ENCODE results near the gene MYO1E. TPM values are rescaled to one million over a fixed set of nuclear protein-coding genes. Genes with fewer than 3 reads are reported as not detected.
"Not testable (repeated sequence)": the region's sequence is repeated elsewhere in the genome, so short reads cannot be mapped to it uniquely, and the experiment has no call there.

Gene MYO1E
- total and polyA plus RNA-seq, 7 experiments from 2014 or later, result 2.3 to 67.1 (median 3.7) TPM; not detected in 2

- intact Hi-C loops (cut with micrococcal nuclease), result loop anchor here in 1 of 2 donors (10.0 kb wide), 1 partner anchor 166 kb away; no protein-coding TSS in a partner anchor
- ChIA-PET POLR2A (no interaction called here), CTCF (no interaction called here)
- Mint-ChIP-seq H3K4me1 (peaks cover 6 to 47% (median 24%) of the 10 kb centered on the region in 7 donors), H3K4me3 (no peak overlapping the region), H3K27ac (peak overlapping the region in 2 of 9 donors; percentile 9 to 62), H3K9me3 (no peaks in the 10 kb centered on the region), H3K36me3 (no peaks in the 10 kb centered on the region), H3K27me3 (peaks cover 0 to 33% (median 8%) of the 10 kb centered on the region in 5 donors)
- H3K4me3 ChIP-seq (ENCODE audit: low read length), result no peak overlapping the region
- no peak for DNase-seq
- no peaks in the 10 kb centered on the region for H3K36me3 ChIP-seq (ENCODE audit: control insufficient read depth in 2 of 3, insufficient read depth in 3 of 3, low read length in 3 of 3)
- peaks cover 0 to 9% of the 10 kb centered on the region in 2 donors for H3K4me1 ChIP-seq (ENCODE audit: control insufficient read depth in 2 of 2, insufficient read depth in 2 of 2, low read length in 2 of 2)
- no peaks in the 10 kb centered on the region for H3K27me3 ChIP-seq (ENCODE audit: control insufficient read depth in 2 of 2, insufficient read depth in 2 of 2, low read length in 2 of 2)
- no peak for ATAC-seq
- H3K9me3 ChIP-seq (ENCODE audit: control insufficient read depth in 2 of 3, low read length in 3 of 3), result no peaks in the 10 kb centered on the region
- no peak overlapping the region for H3K27ac ChIP-seq (ENCODE audit: low read depth, low read length)
Measured at GRCh38 chr15:59410391-59410896, 37.8 kb upstream of the MYO1E start.

- no peaks in the 10 kb centered on the region for H3K36me3 Mint-ChIP-seq
- ATAC-seq (no peak), DNase-seq (no peak)
- Histone ChIP-seq H3K27ac (ENCODE audit: low read depth, low read length) (no peak overlapping the region), H3K36me3 (ENCODE audit: control insufficient read depth in 2 of 3, insufficient read depth in 3 of 3, low read length in 3 of 3) (no peaks in the 10 kb centered on the region), H3K4me1 (ENCODE audit: control insufficient read depth in 2 of 2, insufficient read depth in 2 of 2, low read length in 2 of 2) (peaks cover 0 to 3% of the 10 kb centered on the region in 2 donors), H3K27me3 (ENCODE audit: control insufficient read depth in 2 of 2, insufficient read depth in 2 of 2, low read length in 2 of 2) (no peaks in the 10 kb centered on the region), H3K9me3 (ENCODE audit: control insufficient read depth in 2 of 3, low read length in 3 of 3) (no peaks in the 10 kb centered on the region), H3K4me3 (ENCODE audit: low read length) (no peak overlapping the region)
- H3K27ac Mint-ChIP-seq, result no peak overlapping the region
- no peak overlapping the region for H3K4me3 Mint-ChIP-seq
- POLR2A ChIA-PET, result no interaction called here
- CTCF ChIA-PET, result no interaction called here
- H3K4me1 Mint-ChIP-seq, result peaks cover 4 to 31% (median 16%) of the 10 kb centered on the region in 7 donors
- intact Hi-C loops (cut with micrococcal nuclease), result no loop called here
- no peaks in the 10 kb centered on the region for H3K9me3 Mint-ChIP-seq
- peaks cover 0 to 23% (median 6%) of the 10 kb centered on the region in 5 donors for H3K27me3 Mint-ChIP-seq
Measured at GRCh38 chr15:59407946-59408345, 35.3 kb upstream of the MYO1E start.

GRCh38 chr15:59406446-59406845, 33.8 kb upstream of the MYO1E start:
- ChIA-PET CTCF (no interaction called here), POLR2A (interaction anchor here (0.9 kb wide), 1 partner anchor 133 kb away, joined by 3 read pairs; no protein-coding TSS in a partner anchor)
- H3K36me3 ChIP-seq (ENCODE audit: control insufficient read depth in 2 of 3, insufficient read depth in 3 of 3, low read length in 3 of 3), result no peaks in the 10 kb centered on the region
- no peak overlapping the region for H3K4me3 ChIP-seq (ENCODE audit: low read length)
- H3K9me3 Mint-ChIP-seq, result no peaks in the 10 kb centered on the region
- H3K9me3 ChIP-seq (ENCODE audit: control insufficient read depth in 2 of 3, low read length in 3 of 3), result no peaks in the 10 kb centered on the region
- no peak overlapping the region for H3K27ac Mint-ChIP-seq
- no peak overlapping the region for H3K27ac ChIP-seq (ENCODE audit: low read depth, low read length)
- H3K4me3 Mint-ChIP-seq, result no peak overlapping the region
- no peaks in the 10 kb centered on the region for H3K4me1 ChIP-seq (ENCODE audit: control insufficient read depth in 2 of 2, insufficient read depth in 2 of 2, low read length in 2 of 2)
- peaks cover 0 to 22% (median 7%) of the 10 kb centered on the region in 7 donors for H3K4me1 Mint-ChIP-seq
- intact Hi-C loops (cut with micrococcal nuclease), result no loop called here
- DNase-seq, result no peak
- H3K27me3 ChIP-seq (ENCODE audit: control insufficient read depth in 2 of 2, insufficient read depth in 2 of 2, low read length in 2 of 2), result no peaks in the 10 kb centered on the region
- ATAC-seq, result peak; percentile 27
- H3K36me3 Mint-ChIP-seq, result no peaks in the 10 kb centered on the region
- peaks cover 0 to 22% (median 8%) of the 10 kb centered on the region in 5 donors for H3K27me3 Mint-ChIP-seq

GRCh38 chr15:59405079-59405478, 32.4 kb upstream of the MYO1E start:
- Histone ChIP-seq H3K9me3 (ENCODE audit: control insufficient read depth in 2 of 3, low read length in 3 of 3) (no peaks in the 10 kb centered on the region), H3K4me1 (ENCODE audit: control insufficient read depth in 2 of 2, insufficient read depth in 2 of 2, low read length in 2 of 2) (no peaks in the 10 kb centered on the region), H3K36me3 (ENCODE audit: control insufficient read depth in 2 of 3, insufficient read depth in 3 of 3, low read length in 3 of 3) (no peaks in the 10 kb centered on the region), H3K4me3 (ENCODE audit: low read length) (no peak overlapping the region), H3K27ac (ENCODE audit: low read depth, low read length) (no peak overlapping the region), H3K27me3 (ENCODE audit: control insufficient read depth in 2 of 2, insufficient read depth in 2 of 2, low read length in 2 of 2) (no peaks in the 10 kb centered on the region)
- ATAC-seq (no peak), DNase-seq (no peak)
- Mint-ChIP-seq H3K36me3 (no peaks in the 10 kb centered on the region), H3K27ac (no peak overlapping the region), H3K4me3 (no peak overlapping the region), H3K4me1 (peaks cover 0 to 12% (median under 1%) of the 10 kb centered on the region in 7 donors), H3K27me3 (peaks cover 0 to 26% (median 11%) of the 10 kb centered on the region in 5 donors), H3K9me3 (no peaks in the 10 kb centered on the region)
- intact Hi-C loops (cut with micrococcal nuclease), result no loop called here
- POLR2A ChIA-PET, result no interaction called here
- CTCF ChIA-PET, result no interaction called here

GRCh38 chr15:59401824-59402569, 29.3 kb upstream of the MYO1E start:
- H3K27me3 ChIP-seq (ENCODE audit: control insufficient read depth in 2 of 2, insufficient read depth in 2 of 2, low read length in 2 of 2), result no peaks in the 10 kb centered on the region
- H3K36me3 ChIP-seq (ENCODE audit: control insufficient read depth in 2 of 3, insufficient read depth in 3 of 3, low read length in 3 of 3), result no peaks in the 10 kb centered on the region
- ATAC-seq (no peak), DNase-seq (no peak)
- Mint-ChIP-seq H3K4me1 (peaks cover 0 to 14% (median 0%) of the 10 kb centered on the region in 7 donors), H3K9me3 (no peaks in the 10 kb centered on the region), H3K4me3 (no peak overlapping the region), H3K27ac (no peak overlapping the region), H3K36me3 (no peaks in the 10 kb centered on the region), H3K27me3 (peaks cover 0 to 39% (median 12%) of the 10 kb centered on the region in 5 donors)
- CTCF ChIA-PET, result no interaction called here
- no peak overlapping the region for H3K4me3 ChIP-seq (ENCODE audit: low read length)
- POLR2A ChIA-PET, result no interaction called here
- no peak overlapping the region for H3K27ac ChIP-seq (ENCODE audit: low read depth, low read length)
- H3K4me1 ChIP-seq (ENCODE audit: control insufficient read depth in 2 of 2, insufficient read depth in 2 of 2, low read length in 2 of 2), result no peaks in the 10 kb centered on the region
- intact Hi-C loops (cut with micrococcal nuclease), result no loop called here
- no peaks in the 10 kb centered on the region for H3K9me3 ChIP-seq (ENCODE audit: control insufficient read depth in 2 of 3, low read length in 3 of 3)

GRCh38 chr15:59401051-59401823, 28.6 kb upstream of the MYO1E start:
- ATAC-seq; POLR2A ChIA-PET; intact Hi-C loops (cut with micrococcal nuclease): not testable (repeated sequence)

More at GRCh38 chr15:59401051-59401823, 28.6 kb upstream of the MYO1E start:
- H3K36me3 ChIP-seq (ENCODE audit: control insufficient read depth in 2 of 3, insufficient read depth in 3 of 3, low read length in 3 of 3); H3K27ac ChIP-seq (ENCODE audit: low read depth, low read length); CTCF ChIA-PET; H3K4me3 ChIP-seq (ENCODE audit: low read length); H3K4me3 Mint-ChIP-seq; H3K27me3 ChIP-seq (ENCODE audit: control insufficient read depth in 2 of 2, insufficient read depth in 2 of 2, low read length in 2 of 2); H3K27ac Mint-ChIP-seq; DNase-seq; H3K9me3 ChIP-seq (ENCODE audit: control insufficient read depth in 2 of 3, low read length in 3 of 3); H3K9me3 Mint-ChIP-seq; H3K4me1 ChIP-seq (ENCODE audit: control insufficient read depth in 2 of 2, insufficient read depth in 2 of 2, low read length in 2 of 2); H3K36me3 Mint-ChIP-seq: not testable (repeated sequence)
- H3K4me1 Mint-ChIP-seq, result peaks cover 0 to 14% (median 0%) of the 10 kb centered on the region in 7 donors
- H3K27me3 Mint-ChIP-seq, result peaks cover under 1 to 45% (median 19%) of the 10 kb centered on the region in 5 donors

Measured in naive thymus-derived CD4-positive, alpha-beta T cell (primary cell).